Measurements from ENCODE around the gene BRWD1.
"Not testable (repeated sequence)": the region's sequence is repeated elsewhere in the genome, so short reads cannot be mapped to it uniquely, and the experiment has no call there.

Gene BRWD1

DNA sequence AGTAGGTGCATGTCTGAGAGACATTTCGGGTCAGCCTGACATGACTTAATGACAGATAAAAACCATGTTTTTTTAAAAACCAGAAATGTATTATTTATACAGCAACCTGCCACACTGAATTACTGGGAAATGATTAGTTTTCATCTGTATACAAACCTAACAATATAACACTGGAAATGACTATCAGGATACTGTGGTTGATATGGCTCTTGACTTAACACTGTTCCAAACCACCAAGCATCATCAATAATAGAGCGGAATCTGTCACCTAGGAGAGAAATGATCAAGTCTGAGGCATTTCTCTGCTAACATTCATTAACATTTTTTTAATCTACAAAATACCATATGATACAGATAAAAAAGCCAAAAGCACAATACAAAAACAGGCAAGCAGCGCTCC, 88.5 kb downstream of the BRWD1 start:
- peaks cover 93% of the 10 kb centered on the region for H3K36me3 ChIP-seq (ENCODE audit: control insufficient read depth, low read length)
- no peaks in the 10 kb centered on the region for H3K9me3 ChIP-seq (ENCODE audit: control insufficient read depth, insufficient read depth, low read length)
- no peaks in the 10 kb centered on the region for H3K9me2 ChIP-seq (replicated peaks; ENCODE audit: control insufficient read depth, low read length)

DNA sequence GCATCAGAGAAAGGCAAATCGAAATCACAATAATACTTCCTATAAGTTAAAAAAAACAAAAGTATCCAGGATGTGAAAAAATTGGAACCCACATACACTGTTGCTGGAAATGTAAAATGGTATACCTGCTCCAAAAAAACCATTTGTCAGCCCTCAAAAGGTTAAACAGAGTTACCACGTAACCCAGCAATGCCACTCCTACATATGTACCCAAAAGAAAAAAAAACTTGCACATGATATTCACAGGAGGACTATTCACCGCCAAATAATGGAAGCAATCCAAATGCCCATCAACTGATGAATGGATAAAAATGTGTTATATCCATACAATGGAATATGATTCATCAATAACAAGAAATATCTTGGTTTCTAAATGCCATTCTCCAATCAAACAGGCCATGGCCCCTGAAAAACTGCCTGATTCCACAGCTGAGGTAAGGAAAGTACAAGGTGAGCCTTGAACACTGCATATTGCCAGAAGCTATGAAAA, 91.4 kb downstream of the BRWD1 start:
- H3K4me3 ChIP-seq (ENCODE audit: low read length): no peak overlapping the region
- 0 out of 2 replicates have a peak, but pooled peaks cover 7% of the 10 kb centered on the region for H3F3A ChIP-seq (ENCODE audit: control insufficient read depth, insufficient read depth)
- TF ChIP-seq, protein P1, sequence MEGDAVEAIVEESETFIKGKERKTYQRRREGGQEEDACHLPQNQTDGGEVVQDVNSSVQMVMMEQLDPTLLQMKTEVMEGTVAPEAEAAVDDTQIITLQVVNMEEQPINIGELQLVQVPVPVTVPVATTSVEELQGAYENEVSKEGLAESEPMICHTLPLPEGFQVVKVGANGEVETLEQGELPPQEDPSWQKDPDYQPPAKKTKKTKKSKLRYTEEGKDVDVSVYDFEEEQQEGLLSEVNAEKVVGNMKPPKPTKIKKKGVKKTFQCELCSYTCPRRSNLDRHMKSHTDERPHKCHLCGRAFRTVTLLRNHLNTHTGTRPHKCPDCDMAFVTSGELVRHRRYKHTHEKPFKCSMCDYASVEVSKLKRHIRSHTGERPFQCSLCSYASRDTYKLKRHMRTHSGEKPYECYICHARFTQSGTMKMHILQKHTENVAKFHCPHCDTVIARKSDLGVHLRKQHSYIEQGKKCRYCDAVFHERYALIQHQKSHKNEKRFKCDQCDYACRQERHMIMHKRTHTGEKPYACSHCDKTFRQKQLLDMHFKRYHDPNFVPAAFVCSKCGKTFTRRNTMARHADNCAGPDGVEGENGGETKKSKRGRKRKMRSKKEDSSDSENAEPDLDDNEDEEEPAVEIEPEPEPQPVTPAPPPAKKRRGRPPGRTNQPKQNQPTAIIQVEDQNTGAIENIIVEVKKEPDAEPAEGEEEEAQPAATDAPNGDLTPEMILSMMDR (IDR thresholded peaks at IDR 0.05; ENCODE audit: low read depth, low read length, poor library complexity, severe bottlenecking): no peak
- no peak for TF ChIP-seq EZH2phosphoT487 (IDR thresholded peaks at IDR 0.05; ENCODE audit: borderline replicate concordance, low read length)
- H3K79me2 ChIP-seq (ENCODE audit: control insufficient read depth, low read length): peaks cover 2% of the 10 kb centered on the region; the same call in 1 of the 2 replicates
- H4K20me1 ChIP-seq (ENCODE audit: control insufficient read depth, insufficient read depth, low read depth, low read length): no peaks in the 10 kb centered on the region; the same call in 1 of the 2 replicates
- peaks cover 89% of the 10 kb centered on the region for H3K36me3 ChIP-seq (ENCODE audit: control insufficient read depth, low read length)
- H3K27me3 ChIP-seq (ENCODE audit: control insufficient read depth, low read length): no peaks in the 10 kb centered on the region
- H3K4me2 ChIP-seq (ENCODE audit: low read length): no peak overlapping the region
- H3K4me1 ChIP-seq (ENCODE audit: control insufficient read depth, low read length): no peaks in the 10 kb centered on the region
- H3K9me2 ChIP-seq (replicated peaks; ENCODE audit: control insufficient read depth, low read length): no peaks in the 10 kb centered on the region
- no peaks in the 10 kb centered on the region for H3K9me3 ChIP-seq (ENCODE audit: control insufficient read depth, insufficient read depth, low read length)
- H3K27ac ChIP-seq (ENCODE audit: low read depth, low read length): no peak overlapping the region

More for the DNA sequence above, 88.5 kb downstream of the BRWD1 start:
- Histone ChIP-seq H3F3A (ENCODE audit: control insufficient read depth, insufficient read depth) (peaks cover 4% of the 10 kb centered on the region; the same call in 1 of the 2 replicates), H3K27me3 (ENCODE audit: control insufficient read depth, low read length) (no peaks in the 10 kb centered on the region), H3K4me2 (ENCODE audit: low read length) (no peak overlapping the region), H3K4me3 (ENCODE audit: low read length) (no peak overlapping the region), H3K27ac (ENCODE audit: low read depth, low read length) (no peak overlapping the region), H3K4me1 (ENCODE audit: control insufficient read depth, low read length) (no peaks in the 10 kb centered on the region), H4K20me1 (ENCODE audit: control insufficient read depth, insufficient read depth, low read depth, low read length) (no peaks in the 10 kb centered on the region; the same call in 1 of the 2 replicates), H3K79me2 (ENCODE audit: control insufficient read depth, low read length) (peaks cover 6% of the 10 kb centered on the region; the same call in 1 of the 2 replicates)
- TF ChIP-seq EZH2phosphoT487 (IDR thresholded peaks at IDR 0.05; ENCODE audit: borderline replicate concordance, low read length): no peak
- TF ChIP-seq, protein P1 (IDR thresholded peaks at IDR 0.05; ENCODE audit: low read depth, low read length, poor library complexity, severe bottlenecking): no peak

DNA sequence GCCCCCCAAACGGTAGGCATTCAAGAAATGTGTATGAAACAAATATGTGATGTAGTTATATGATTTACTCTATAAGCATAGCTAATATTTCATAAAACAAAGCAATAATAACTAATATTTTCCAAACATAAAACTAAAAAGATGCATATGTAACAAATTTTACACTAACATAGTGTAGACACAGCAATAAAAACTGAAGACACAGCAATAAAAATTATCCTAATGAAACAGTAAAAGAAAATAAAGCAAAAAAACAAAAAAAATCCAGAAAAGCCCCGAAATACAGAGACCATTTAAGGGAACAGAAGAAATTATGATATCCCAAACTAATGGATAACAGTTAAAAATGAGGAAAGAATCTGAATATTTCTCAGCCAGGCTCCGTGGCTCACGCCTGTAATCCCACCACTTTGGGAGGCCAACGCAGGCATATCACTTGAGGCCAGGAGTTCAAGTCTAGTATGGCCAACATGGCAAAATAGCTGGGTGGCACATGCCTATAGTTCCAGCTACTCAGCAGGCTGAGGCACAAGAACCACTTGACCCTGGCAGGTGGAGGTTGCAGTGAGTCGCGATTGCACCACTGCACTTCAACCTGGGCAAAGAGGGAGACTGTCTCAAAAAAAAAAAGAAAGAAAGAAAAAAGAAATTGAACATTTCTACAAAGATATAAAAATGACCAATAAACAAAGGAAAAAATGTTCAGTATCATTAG, 92.0 kb downstream of the BRWD1 start:
- Histone ChIP-seq H3K79me2 (ENCODE audit: control insufficient read depth, low read length) (no peaks in the 10 kb centered on the region), H3K4me1 (ENCODE audit: control insufficient read depth, low read length) (no peaks in the 10 kb centered on the region), H3K9me2 (replicated peaks; ENCODE audit: control insufficient read depth, low read length) (no peaks in the 10 kb centered on the region), H4K20me1 (ENCODE audit: control insufficient read depth, insufficient read depth, low read depth, low read length) (no peaks in the 10 kb centered on the region; the same call in 1 of the 2 replicates), H3K36me3 (ENCODE audit: control insufficient read depth, low read length) (peaks cover 86% of the 10 kb centered on the region), H3K27ac (ENCODE audit: low read depth, low read length) (no peak overlapping the region), H3F3A (ENCODE audit: control insufficient read depth, insufficient read depth) (0 out of 2 replicates have a peak, but pooled peaks cover 7% of the 10 kb centered on the region), H3K27me3 (ENCODE audit: control insufficient read depth, low read length) (no peaks in the 10 kb centered on the region), H3K4me3 (ENCODE audit: low read length) (no peak overlapping the region), H3K9me3 (ENCODE audit: control insufficient read depth, insufficient read depth, low read length) (no peaks in the 10 kb centered on the region), H3K4me2 (ENCODE audit: low read length) (no peak overlapping the region)
- TF ChIP-seq, protein P1 (IDR thresholded peaks at IDR 0.05; ENCODE audit: low read depth, low read length, poor library complexity, severe bottlenecking): no peak
- TF ChIP-seq EZH2phosphoT487 (IDR thresholded peaks at IDR 0.05; ENCODE audit: borderline replicate concordance, low read length): no peak

DNA sequence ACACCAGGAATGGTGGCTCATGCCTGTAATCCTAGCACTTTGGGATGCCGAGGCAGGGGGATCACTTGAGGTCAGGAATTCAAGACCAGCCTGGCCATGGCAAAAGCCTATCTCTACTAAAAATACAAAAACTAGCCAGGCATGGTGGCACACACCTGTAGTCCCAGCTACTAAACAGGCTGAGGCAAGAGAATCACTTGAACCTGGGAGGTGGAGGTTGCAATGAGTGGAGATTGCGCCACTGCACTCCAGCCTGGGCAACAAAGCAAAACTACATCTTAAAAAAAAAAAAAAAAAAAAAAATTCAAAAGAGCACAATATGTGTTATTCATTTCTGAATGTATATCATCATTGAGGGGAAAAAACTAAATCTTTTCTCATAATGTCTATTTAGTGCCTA, 92.6 kb downstream of the BRWD1 start:
- H3K27ac ChIP-seq (ENCODE audit: low read depth, low read length); H3K79me2 ChIP-seq (ENCODE audit: control insufficient read depth, low read length); H3F3A ChIP-seq (ENCODE audit: control insufficient read depth, insufficient read depth); H3K4me2 ChIP-seq (ENCODE audit: low read length); H3K4me1 ChIP-seq (ENCODE audit: control insufficient read depth, low read length); H4K20me1 ChIP-seq (ENCODE audit: control insufficient read depth, insufficient read depth, low read depth, low read length); H3K9me3 ChIP-seq (ENCODE audit: control insufficient read depth, insufficient read depth, low read length); H3K27me3 ChIP-seq (ENCODE audit: control insufficient read depth, low read length); H3K9me2 ChIP-seq (replicated peaks; ENCODE audit: control insufficient read depth, low read length); H3K4me3 ChIP-seq (ENCODE audit: low read length): not testable (repeated sequence)
- peaks cover 85% of the 10 kb centered on the region for H3K36me3 ChIP-seq (ENCODE audit: control insufficient read depth, low read length)
